NOMO-1 treated with dmso at 0.1 percent for 144 hours (cell line): Measurements from ENCODE around the gene PARD3B.

Experiments used
- DNase-seq: peaks from one replicate; lab custom pipeline; 2025; ENCODE audit not compliant: unreplicated experiment; lab: John Stamatoyannopoulos, UW

The PARD3B gene

DNA sequence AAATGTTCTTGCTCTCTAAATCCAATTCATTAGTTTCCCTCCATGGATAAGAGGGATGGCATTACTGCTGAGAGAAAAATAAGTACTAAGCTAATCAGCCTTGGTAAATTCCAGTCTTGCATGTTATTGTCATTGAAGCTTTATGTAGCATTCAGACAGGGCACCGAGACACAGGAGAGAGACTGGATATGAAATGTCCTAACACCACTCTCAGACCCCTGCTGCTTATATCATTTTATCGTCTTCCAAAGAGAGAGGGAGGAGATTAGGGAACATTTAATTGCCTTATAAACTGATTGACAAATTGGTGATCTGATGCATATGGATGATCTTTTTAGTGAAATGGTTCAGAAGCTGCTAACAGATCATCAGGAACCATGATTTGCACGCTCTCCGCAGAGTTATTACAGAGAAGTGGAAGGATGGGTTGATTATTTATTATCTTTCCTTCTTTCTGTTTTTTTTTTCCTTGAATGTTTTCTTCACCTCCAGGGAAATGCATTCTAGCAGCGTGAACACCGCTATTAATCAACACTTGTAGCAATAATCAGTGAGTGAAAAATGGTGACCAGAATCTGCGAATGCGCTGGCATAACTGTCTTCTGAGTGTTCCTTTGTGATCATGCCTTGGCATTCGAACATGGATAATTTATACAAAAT is 986.3 kb downstream of the PARD3B start:
- no peak for DNase-seq

DNA sequence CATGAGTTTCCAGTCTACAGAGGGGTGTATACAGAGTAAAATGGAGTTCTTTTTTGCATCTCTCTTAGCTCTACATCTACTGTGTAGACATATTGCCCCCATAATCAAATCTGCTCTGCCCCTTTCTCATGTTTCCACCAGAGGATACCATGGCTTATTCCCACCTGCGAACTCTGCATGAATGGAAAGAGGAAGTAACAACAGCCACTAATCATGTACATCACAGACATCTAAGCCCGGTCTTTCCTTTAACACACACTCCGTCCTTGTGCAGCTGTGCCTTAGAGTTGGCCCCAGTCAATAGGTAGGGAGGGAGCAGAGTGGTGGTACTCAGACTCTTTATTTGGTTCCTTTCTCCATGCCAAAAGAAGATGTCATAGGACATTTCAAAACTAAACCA is 989.7 kb downstream of the PARD3B start:
- no peak for DNase-seq

DNA sequence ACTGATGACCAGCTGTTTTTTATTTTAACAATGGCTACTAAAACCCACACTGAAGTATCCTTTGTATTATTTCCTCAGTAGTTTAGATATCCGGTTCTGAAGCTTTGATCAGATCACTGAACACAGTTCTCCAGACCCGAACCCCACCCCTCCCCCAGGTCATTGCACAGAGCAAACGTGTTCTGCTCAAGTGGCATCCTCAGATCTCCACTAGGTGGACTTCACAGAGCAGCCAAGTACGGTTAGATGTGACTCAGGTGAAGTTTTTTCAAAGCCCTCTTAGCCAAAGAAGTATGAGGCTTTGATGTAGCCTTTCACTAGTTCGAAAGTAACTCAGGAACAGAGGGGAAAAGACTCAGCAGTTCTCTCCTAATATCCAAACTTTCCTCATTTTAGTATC is 994.3 kb downstream of the PARD3B start:
- DNase-seq: no peak

- DNase-seq: peak; percentile 21
Measured at GRCh38 chr2:205540036-205540435, 994.8 kb downstream of the PARD3B start.

DNA sequence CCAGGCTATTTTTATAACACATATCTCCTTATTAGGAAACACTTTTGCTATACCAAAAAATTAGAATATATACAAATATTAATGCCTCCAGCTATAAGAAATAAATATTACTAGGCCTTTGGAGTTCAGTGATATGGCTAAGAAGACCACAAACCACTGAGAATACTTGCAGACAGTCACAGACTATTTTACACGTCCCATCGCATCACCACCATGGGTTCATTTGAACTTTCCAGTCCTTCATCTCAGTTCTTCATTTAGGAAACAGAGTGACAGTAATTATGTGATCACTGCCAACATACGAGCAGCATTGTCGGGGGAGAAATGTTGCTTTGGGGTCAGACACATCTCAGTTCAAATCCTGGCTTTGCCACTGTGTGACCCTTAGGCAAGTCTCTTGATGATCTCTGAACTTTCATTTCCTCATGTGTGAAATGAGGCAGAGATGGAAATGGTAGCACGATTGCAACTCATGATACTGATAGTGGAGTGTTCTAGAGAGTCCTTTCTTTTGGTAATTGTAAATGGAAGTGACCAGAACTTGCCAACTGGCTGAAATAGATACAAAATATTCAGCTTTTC is 998.1 kb downstream of the PARD3B start:
- peak; percentile 20 for DNase-seq

GRCh38 chr2:205543937-205544702 is 998.8 kb downstream of the PARD3B start:
- DNase-seq: no peak

- DNase-seq: peak; percentile 79
Measured at GRCh38 chr2:205545971-205546816, 1000.9 kb downstream of the PARD3B start.

DNA sequence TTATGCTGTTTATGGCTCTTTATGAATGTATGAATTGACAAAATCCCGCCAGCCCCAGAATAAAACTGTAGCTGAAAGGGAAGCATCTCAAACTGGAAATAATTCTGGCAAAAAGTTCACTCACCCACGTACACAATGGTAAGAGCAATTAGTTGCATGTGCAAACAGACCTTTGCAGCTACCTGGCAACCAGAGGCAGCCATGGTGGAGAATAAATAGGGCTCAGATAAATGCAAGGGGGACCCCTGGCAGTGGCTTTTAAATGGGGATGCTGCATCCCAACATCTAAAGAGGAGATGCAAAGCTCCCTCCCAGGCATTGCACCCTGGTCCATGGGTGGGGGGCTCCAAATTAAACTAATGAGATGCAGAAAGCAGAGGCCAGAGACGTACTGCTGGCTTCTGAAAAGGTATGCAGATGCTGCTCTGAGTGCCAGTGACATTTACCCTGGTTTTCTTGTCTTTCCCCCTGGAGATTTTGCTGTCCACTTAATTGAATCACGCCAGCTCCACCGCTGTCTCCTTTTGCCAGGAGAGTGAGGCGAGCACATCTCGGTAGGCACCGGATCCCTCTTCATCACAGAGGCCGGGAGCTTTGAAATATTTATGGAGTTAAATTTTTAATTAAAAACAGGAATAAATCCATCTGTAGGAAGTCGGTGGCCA is 1010.4 kb downstream of the PARD3B start:
- DNase-seq: no peak

- no peak for DNase-seq
Measured at GRCh38 chr2:205556357-205556756, 1011.1 kb downstream of the PARD3B start.

GRCh38 chr2:205556841-205557539 is 1011.7 kb downstream of the PARD3B start:
- no peak for DNase-seq

DNA sequence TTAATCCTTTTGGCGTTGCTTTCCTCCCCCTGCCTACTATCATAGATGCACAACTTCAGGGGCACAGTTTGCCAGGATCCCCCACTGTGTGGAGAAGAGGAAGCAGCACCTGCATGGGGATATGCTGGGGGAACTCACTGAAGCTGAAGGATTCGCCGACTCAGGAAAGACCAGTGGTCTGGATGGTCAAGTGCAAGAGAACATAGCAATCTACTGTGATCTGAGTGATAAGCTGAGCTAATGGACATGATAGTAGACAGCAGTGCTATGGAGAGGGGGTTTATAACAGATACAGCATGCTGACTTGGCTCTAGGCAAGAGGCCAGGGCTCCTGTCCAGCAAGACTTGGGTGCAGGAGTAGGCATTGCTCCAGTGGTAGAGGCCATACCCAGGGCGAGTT is 1012.6 kb downstream of the PARD3B start:
- no peak for DNase-seq

DNA sequence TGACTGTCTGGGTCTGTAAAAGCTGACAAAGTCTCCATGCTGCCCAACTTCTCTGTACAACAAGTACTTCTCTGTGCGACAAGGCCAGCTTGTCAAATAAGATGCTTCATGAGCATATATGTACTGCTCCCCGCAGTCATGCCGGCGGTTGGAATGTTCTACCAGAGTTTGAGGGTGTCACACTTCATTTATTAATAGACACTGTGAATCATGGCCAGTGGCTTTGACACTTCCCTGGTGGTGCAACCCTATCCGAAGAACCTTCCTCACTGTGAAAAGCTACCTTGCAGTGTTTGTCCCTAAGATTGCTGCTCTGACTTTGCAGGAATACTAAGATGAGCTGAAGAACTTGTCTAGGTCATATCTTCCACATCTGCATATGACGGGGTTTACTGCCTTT is 1016.2 kb downstream of the PARD3B start:
- peak; percentile 18 for DNase-seq

GRCh38 chr2:205563646-205564045 is 1018.4 kb downstream of the PARD3B start:
- no peak for DNase-seq

GRCh38 chr2:205564346-205565141 is 1019.3 kb downstream of the PARD3B start:
- DNase-seq: no peak

DNA sequence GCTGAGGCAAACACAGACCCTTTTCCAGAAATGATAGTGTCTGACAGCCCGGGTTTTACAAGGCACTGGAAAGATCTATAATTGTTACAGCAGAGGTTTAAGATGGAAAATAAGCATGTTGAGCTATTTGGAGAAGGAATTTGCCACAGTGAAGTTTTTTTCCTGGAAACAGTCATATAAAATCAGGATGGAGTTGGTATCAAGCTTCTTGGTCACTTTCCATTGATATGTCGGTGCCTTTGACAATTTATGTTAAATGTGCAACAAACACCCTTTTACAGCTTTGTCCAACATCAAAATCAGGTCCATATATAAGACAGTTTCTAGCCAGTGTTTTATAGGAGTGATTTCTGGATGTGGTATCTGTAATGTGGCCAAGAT is 1019.9 kb downstream of the PARD3B start:
- no peak for DNase-seq

GRCh38 chr2:205566606-205567168 is 1021.4 kb downstream of the PARD3B start:
- DNase-seq: no peak

DNA sequence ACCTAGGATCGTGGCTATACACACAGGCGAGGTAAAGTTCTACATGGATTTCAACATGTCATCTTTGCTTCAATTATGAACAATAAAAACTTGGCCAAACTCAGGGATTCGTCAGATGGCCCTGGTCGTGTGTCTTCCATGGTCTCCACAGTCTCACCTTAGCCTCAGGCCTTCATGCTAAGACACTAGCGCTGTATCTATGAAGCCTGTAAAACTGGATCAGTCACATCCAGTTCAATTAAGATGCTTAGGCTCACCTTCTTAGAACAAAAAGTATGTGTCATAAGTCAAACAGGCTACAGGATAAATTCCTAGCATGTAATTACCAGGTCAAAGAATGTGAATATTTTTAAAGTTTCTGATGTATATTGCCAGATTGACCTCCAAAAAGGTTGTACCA is 1023.3 kb downstream of the PARD3B start:
- DNase-seq: no peak

GRCh38 chr2:205570648-205571047 is 1025.4 kb downstream of the PARD3B start:
- no peak for DNase-seq

- DNase-seq: no peak
Measured at GRCh38 chr2:205571360-205571959, 1026.2 kb downstream of the PARD3B start.
